Measurements from ENCODE around the gene ANKRD30A.
"Not testable (repeated sequence)": the region's sequence is repeated elsewhere in the genome, so short reads cannot be mapped to it uniquely, and the experiment has no call there.

- TF ChIP-seq, protein P1, sequence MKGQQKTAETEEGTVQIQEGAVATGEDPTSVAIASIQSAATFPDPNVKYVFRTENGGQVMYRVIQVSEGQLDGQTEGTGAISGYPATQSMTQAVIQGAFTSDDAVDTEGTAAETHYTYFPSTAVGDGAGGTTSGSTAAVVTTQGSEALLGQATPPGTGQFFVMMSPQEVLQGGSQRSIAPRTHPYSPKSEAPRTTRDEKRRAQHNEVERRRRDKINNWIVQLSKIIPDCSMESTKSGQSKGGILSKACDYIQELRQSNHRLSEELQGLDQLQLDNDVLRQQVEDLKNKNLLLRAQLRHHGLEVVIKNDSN (IDR thresholded peaks at IDR 0.05; ENCODE audit: borderline replicate concordance, low read depth): not testable (repeated sequence)
- TF ChIP-seq NFIC (IDR thresholded peaks at IDR 0.05; ENCODE audit: borderline replicate concordance); RXRA (IDR thresholded peaks at IDR 0.05; ENCODE audit: borderline replicate concordance, low read depth); YY1 (IDR thresholded peaks at IDR 0.05; ENCODE audit: low read depth); RAD21 (IDR thresholded peaks at IDR 0.05; ENCODE audit: low read length): not testable (repeated sequence)
- TF ChIP-seq, protein P2, sequence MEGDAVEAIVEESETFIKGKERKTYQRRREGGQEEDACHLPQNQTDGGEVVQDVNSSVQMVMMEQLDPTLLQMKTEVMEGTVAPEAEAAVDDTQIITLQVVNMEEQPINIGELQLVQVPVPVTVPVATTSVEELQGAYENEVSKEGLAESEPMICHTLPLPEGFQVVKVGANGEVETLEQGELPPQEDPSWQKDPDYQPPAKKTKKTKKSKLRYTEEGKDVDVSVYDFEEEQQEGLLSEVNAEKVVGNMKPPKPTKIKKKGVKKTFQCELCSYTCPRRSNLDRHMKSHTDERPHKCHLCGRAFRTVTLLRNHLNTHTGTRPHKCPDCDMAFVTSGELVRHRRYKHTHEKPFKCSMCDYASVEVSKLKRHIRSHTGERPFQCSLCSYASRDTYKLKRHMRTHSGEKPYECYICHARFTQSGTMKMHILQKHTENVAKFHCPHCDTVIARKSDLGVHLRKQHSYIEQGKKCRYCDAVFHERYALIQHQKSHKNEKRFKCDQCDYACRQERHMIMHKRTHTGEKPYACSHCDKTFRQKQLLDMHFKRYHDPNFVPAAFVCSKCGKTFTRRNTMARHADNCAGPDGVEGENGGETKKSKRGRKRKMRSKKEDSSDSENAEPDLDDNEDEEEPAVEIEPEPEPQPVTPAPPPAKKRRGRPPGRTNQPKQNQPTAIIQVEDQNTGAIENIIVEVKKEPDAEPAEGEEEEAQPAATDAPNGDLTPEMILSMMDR (IDR thresholded peaks at IDR 0.05): not testable (repeated sequence)
- TF ChIP-seq, protein P3, sequence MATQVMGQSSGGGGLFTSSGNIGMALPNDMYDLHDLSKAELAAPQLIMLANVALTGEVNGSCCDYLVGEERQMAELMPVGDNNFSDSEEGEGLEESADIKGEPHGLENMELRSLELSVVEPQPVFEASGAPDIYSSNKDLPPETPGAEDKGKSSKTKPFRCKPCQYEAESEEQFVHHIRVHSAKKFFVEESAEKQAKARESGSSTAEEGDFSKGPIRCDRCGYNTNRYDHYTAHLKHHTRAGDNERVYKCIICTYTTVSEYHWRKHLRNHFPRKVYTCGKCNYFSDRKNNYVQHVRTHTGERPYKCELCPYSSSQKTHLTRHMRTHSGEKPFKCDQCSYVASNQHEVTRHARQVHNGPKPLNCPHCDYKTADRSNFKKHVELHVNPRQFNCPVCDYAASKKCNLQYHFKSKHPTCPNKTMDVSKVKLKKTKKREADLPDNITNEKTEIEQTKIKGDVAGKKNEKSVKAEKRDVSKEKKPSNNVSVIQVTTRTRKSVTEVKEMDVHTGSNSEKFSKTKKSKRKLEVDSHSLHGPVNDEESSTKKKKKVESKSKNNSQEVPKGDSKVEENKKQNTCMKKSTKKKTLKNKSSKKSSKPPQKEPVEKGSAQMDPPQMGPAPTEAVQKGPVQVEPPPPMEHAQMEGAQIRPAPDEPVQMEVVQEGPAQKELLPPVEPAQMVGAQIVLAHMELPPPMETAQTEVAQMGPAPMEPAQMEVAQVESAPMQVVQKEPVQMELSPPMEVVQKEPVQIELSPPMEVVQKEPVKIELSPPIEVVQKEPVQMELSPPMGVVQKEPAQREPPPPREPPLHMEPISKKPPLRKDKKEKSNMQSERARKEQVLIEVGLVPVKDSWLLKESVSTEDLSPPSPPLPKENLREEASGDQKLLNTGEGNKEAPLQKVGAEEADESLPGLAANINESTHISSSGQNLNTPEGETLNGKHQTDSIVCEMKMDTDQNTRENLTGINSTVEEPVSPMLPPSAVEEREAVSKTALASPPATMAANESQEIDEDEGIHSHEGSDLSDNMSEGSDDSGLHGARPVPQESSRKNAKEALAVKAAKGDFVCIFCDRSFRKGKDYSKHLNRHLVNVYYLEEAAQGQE (IDR thresholded peaks at IDR 0.05; ENCODE audit: low read depth, low read length): not testable (repeated sequence)
These were observed 46.5 kb downstream of the ANKRD30A start for GRCh38 chr10:37171945-37172344.
